ENCODE measurements around the gene ZBTB20.

DNA sequence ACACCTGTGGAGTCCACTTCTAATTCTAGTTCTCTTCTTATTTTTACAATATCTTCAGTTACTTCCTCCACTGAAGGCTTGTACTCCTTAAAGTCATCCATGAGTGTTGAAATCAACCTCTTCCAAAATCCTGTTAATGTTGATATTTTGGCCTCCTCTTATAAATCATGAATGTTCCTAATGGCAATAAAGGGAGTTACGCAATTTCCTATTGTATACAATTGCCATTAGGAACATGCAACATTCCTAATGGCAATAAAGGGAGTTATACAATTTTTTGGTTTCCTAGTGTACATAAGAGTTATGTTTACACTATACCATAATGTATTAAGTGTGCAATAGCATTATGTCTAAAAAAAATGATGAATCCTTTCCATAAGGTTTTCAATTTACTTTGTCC, 862.4 kb downstream of the ZBTB20 start:
- TF ChIP-seq, protein P1, sequence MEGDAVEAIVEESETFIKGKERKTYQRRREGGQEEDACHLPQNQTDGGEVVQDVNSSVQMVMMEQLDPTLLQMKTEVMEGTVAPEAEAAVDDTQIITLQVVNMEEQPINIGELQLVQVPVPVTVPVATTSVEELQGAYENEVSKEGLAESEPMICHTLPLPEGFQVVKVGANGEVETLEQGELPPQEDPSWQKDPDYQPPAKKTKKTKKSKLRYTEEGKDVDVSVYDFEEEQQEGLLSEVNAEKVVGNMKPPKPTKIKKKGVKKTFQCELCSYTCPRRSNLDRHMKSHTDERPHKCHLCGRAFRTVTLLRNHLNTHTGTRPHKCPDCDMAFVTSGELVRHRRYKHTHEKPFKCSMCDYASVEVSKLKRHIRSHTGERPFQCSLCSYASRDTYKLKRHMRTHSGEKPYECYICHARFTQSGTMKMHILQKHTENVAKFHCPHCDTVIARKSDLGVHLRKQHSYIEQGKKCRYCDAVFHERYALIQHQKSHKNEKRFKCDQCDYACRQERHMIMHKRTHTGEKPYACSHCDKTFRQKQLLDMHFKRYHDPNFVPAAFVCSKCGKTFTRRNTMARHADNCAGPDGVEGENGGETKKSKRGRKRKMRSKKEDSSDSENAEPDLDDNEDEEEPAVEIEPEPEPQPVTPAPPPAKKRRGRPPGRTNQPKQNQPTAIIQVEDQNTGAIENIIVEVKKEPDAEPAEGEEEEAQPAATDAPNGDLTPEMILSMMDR (IDR thresholded peaks at IDR 0.05; ENCODE audit: low read depth, low read length), result no peak
- TF ChIP-seq EZH2phosphoT487 (IDR thresholded peaks at IDR 0.05; ENCODE audit: low read depth), result no peak

Data from OCI-LY3 (cell line).